HepG2 (cell line): ENCODE results near the gene TTC21B. TPM values are rescaled to one million over a fixed set of nuclear protein-coding genes. Genes with fewer than 3 reads are reported as not detected.

Source experiments
- ATAC-seq: fragments of 200-7000 bp; cut with Tn5 transposase; 3 replicates; pipeline ENCODE4 v1.9.1; 2020; ENCODE audit warnings: mild to moderate bottlenecking, moderate library complexity
- BruUV-seq: library from RNA; stranded (reverse); fragments of 400-500 nt; replicated peaks from 2 replicates; lab custom pipeline; 2021; lab: Mats Ljungman, UMichigan
- CTCF ChIA-PET: fragments of 300-600 bp; formaldehyde crosslinking; extraction: SDS; loops from one replicate; lab custom pipeline; 2021; ENCODE audit warnings: low total read pairs, inconsistent platforms, low intra/inter-chr PET ratio; lab: Yijun Ruan, JAX
- POLR2A ChIA-PET: fragments of 350-600 bp; sonication (Branson Sonifier 250); formaldehyde crosslinking; loops from one replicate; lab custom pipeline; 2020; ENCODE audit warnings: antibody characterized with exemption, inconsistent platforms; lab: Yijun Ruan, JAX
- DNase-seq: peaks from one replicate; pipeline ENCODE4 v3.0.0-alpha.2; 2015; ENCODE audit warnings: low spot score
- FAIRE-seq: peaks from 3 replicates; lab custom pipeline; 2011; peaks lifted over from hg19 to GRCh38; lab: Jason Lieb, UNC
- H2AFZ ChIP-seq: one replicate; pipeline ENCODE4 v1.6.1; 2011; ENCODE audit warnings: low read length, inconsistent platforms
- H3K27ac ChIP-seq: fragments of 300-600 bp; 3 replicates; pipeline ENCODE4 v1.8.0; 2011; ENCODE audit warnings: mixed run types, mild to moderate bottlenecking, mixed read lengths, low read length, inconsistent platforms; ENCODE audit not compliant: insufficient read depth; ENCODE audit errors: extremely low read length
- H3K27me3 ChIP-seq, 2 experiments: fragments of 200-600 bp in 1 of 2; 2 replicates in 1 of 2; 3 replicates in 1 of 2; pipeline versions ENCODE4 v1.6.0 to v1.8.0; 2011; ENCODE audit warnings: low read length in 2 of 2, mild to moderate bottlenecking in 2 of 2, moderate library complexity in 2 of 2, inconsistent platforms in 1 of 2; ENCODE audit not compliant: insufficient read depth in 2 of 2, control insufficient read depth in 1 of 2
- H3K36me3 ChIP-seq, 2 experiments: fragments of 200-600 bp in 1 of 2; replicated peaks in 1 of 2; 2 replicates in 1 of 2; 3 replicates in 1 of 2; pipeline versions ENCODE4 v1.5.1 to v1.8.0; 2011; ENCODE audit warnings: low read length in 2 of 2, inconsistent platforms in 1 of 2; ENCODE audit not compliant: insufficient read depth in 2 of 2, control insufficient read depth in 1 of 2
- H3K4me1 ChIP-seq: 2 replicates; pipeline ENCODE4 v1.5.1; 2012; ENCODE audit warnings: low read length, inconsistent platforms; ENCODE audit not compliant: insufficient read depth
- H3K4me2 ChIP-seq: 2 replicates; pipeline ENCODE4 v1.6.0; 2011; ENCODE audit warnings: low read depth, low read length, inconsistent platforms
- H3K4me3 ChIP-seq, 3 experiments: fragments of 200-600 bp in 1 of 3; sonication (generic), shearing (Covaris generic) in 1 of 3; replicated peaks in 1 of 3; 2 replicates each; pipeline ENCODE4 v1.5.1; 2011 to 2016; ENCODE audit warnings: low read length in 3 of 3, inconsistent platforms in 2 of 3, low read depth in 2 of 3, mild to moderate bottlenecking in 2 of 3, control low read depth in 1 of 3, mixed read lengths in 1 of 3; ENCODE audit not compliant: insufficient read depth in 1 of 3
- H3K79me2 ChIP-seq: one replicate; pipeline ENCODE4 v1.6.1; 2011; ENCODE audit warnings: low read length, inconsistent platforms; ENCODE audit not compliant: insufficient read depth
- H3K9ac ChIP-seq: 2 replicates; pipeline ENCODE4 v1.6.0; 2011; ENCODE audit warnings: mild to moderate bottlenecking, low read depth, low read length, inconsistent platforms; ENCODE audit not compliant: insufficient read depth
- H3K9me3 ChIP-seq: 2 replicates; pipeline ENCODE4 v1.5.1; 2012; ENCODE audit warnings: mild to moderate bottlenecking, low read length
- H4K20me1 ChIP-seq: 2 replicates; pipeline ENCODE4 v1.6.0; 2011; ENCODE audit warnings: inconsistent platforms, mild to moderate bottlenecking, low read length, moderate library complexity; ENCODE audit not compliant: insufficient read depth
- BORCS8-MEF2B ChIP-seq: sonication (generic); formaldehyde crosslinking; IDR thresholded peaks from 2 replicates; pipeline ENCODE4 v1.8.0; 2022; ENCODE audit warnings: mild to moderate bottlenecking, missing genetic modification reagents
- HOXA3 ChIP-seq: sonication (generic); formaldehyde crosslinking; IDR thresholded peaks from 2 replicates; pipeline ENCODE4 v1.5.0; 2020; ENCODE audit warnings: missing genetic modification reagents
- JARID2 ChIP-seq: sonication (generic); formaldehyde crosslinking; IDR thresholded peaks from 2 replicates; pipeline ENCODE4 v1.8.1; 2023; ENCODE audit warnings: missing genetic modification reagents, inconsistent platforms; ENCODE audit not compliant: insufficient replicate concordance
- SIN3A ChIP-seq: IDR thresholded peaks from 2 replicates; pipeline ENCODE4 v1.6.1; 2011; ENCODE audit warnings: low read depth, mild to moderate bottlenecking, control low read depth, low read length, borderline replicate concordance
- ZNF263 ChIP-seq: sonication (generic); formaldehyde crosslinking; IDR thresholded peaks from 2 replicates; pipeline ENCODE4 v1.4.0; 2020; ENCODE audit warnings: missing genetic modification reagents
- ZNF264 ChIP-seq: sonication (generic); formaldehyde crosslinking; IDR thresholded peaks from 2 replicates; pipeline ENCODE4 v1.4.0; 2020; ENCODE audit warnings: missing genetic modification reagents
- ZNF34 ChIP-seq: sonication (generic); formaldehyde crosslinking; IDR thresholded peaks from 2 replicates; pipeline ENCODE4 v1.4.0; 2020; ENCODE audit warnings: mild to moderate bottlenecking, missing genetic modification reagents, borderline replicate concordance
- ZNF775 ChIP-seq: sonication (generic); formaldehyde crosslinking; IDR thresholded peaks from 2 replicates; pipeline ENCODE4 v1.4.0; 2020; ENCODE audit warnings: missing genetic modification reagents, mild to moderate bottlenecking, moderate library complexity, borderline replicate concordance
- ZNF839 ChIP-seq: sonication (generic); formaldehyde crosslinking; IDR thresholded peaks from 2 replicates; pipeline ENCODE4 v1.4.0; 2020; ENCODE audit warnings: missing genetic modification reagents, mild to moderate bottlenecking, borderline replicate concordance
- WGBS: methylation state at CpG from one replicate; pipeline ENCODE4 v1.1.6; 2017; ENCODE audit warnings: low lambda C conversion rate; 5-methylcytosine and 5-hydroxymethylcytosine counted together
- in situ Hi-C: cut with HindIII; loops from 2 replicates; pipeline ENCODE4 v1.10.0; 2017; ENCODE audit warnings: low pct_unique_long_range_greater_than_20kb; ENCODE audit not compliant: extremely low pct_ligation_motif_present
- intact Hi-C: fragments of 100-400 bp; cut with micrococcal nuclease; formaldehyde crosslinking; loops from one replicate; pipeline ENCODE4 v1.10.0; 2022; ENCODE audit not compliant: unreplicated experiment
- polyA plus RNA-seq, 8 experiments: library from polyadenylated mRNA; depleted of rRNA in 3 of 8; stranded (reverse) in 7 of 8; unstranded in 1 of 8; fragments of >200 nt; fragmentation: Illumina TruSeq in 4 of 8; extraction: Trizol in 4 of 8; gene quantifications; 2 replicates each; pipeline versions ENCODE4 v1.2.1 to v1.2.3, GENCODE V29; 2011 to 2016; ENCODE audit warnings: low read depth in 4 of 8, missing spikeins in 1 of 8, mixed read lengths in 1 of 8; ENCODE audit not compliant: insufficient read depth in 1 of 8
- total RNA-seq, 5 experiments: library from RNA; depleted of rRNA; stranded (reverse); fragments of >200 nt; fragmentation: Illumina TruSeq; extraction: Trizol; gene quantifications; 2 replicates each; pipeline ENCODE4 v1.2.3, GENCODE V29; 2016; ENCODE audit warnings: low read depth in 1 of 5
- TF ChIP-seq, protein P1 (sequence below): sonication (generic); formaldehyde crosslinking; IDR thresholded peaks from 2 replicates; pipeline ENCODE4 v1.5.0; 2020; ENCODE audit warnings: mild to moderate bottlenecking, missing genetic modification reagents, moderate library complexity
- TF ChIP-seq, protein P2 (sequence below): sonication (generic); formaldehyde crosslinking; IDR thresholded peaks from 2 replicates; pipeline ENCODE4 v1.8.1; 2023; ENCODE audit warnings: mild to moderate bottlenecking, missing genetic modification reagents, borderline replicate concordance
- TF ChIP-seq, protein P3 (sequence below): sonication (generic); formaldehyde crosslinking; IDR thresholded peaks from 2 replicates; pipeline ENCODE4 v1.8.0; 2022; ENCODE audit warnings: mild to moderate bottlenecking, missing genetic modification reagents

The TTC21B gene
- total and polyA plus RNA-seq, 2 of the 13 experiments (the other 11 are each of a cell fraction or from before 2014, with no cell fraction given) = 39.1 to 67.1 TPM

DNA sequence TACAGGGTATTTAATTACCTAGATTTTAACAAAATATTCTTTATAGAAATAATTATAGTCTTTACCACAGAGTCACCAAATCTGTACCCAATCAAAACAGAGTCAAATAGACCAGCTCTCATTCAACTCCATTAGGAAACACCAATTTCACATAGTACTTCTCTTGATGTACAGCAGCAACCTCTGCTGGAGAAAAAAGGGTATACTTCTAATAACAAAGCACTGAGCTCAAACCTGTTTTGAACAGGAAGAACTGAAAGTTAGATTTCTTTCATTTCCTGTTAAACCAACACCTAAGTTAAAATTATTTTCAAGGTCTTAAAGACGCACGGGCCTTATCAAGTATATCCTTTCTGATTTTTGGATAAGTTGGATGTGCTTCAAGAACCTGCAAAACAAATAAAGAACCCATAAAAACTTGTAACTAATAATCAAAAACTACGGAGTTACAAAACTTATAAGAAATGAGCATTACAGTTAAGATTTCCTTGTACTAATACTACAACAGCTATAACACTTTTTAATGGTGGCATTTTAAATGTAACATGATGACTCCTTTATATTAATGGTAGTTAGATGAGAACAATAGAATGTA, 79.0 kb downstream of the TTC21B start (continued):
- TF ChIP-seq, protein P1, sequence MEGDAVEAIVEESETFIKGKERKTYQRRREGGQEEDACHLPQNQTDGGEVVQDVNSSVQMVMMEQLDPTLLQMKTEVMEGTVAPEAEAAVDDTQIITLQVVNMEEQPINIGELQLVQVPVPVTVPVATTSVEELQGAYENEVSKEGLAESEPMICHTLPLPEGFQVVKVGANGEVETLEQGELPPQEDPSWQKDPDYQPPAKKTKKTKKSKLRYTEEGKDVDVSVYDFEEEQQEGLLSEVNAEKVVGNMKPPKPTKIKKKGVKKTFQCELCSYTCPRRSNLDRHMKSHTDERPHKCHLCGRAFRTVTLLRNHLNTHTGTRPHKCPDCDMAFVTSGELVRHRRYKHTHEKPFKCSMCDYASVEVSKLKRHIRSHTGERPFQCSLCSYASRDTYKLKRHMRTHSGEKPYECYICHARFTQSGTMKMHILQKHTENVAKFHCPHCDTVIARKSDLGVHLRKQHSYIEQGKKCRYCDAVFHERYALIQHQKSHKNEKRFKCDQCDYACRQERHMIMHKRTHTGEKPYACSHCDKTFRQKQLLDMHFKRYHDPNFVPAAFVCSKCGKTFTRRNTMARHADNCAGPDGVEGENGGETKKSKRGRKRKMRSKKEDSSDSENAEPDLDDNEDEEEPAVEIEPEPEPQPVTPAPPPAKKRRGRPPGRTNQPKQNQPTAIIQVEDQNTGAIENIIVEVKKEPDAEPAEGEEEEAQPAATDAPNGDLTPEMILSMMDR (CRISPR knock-in tag) = peak; percentile 68
- TF ChIP-seq ZNF839 (CRISPR knock-in tag) (no peak), ZNF775 (no peak), SIN3A (no peak), ZNF263 (no peak), ZNF34 (no peak)

DNA sequence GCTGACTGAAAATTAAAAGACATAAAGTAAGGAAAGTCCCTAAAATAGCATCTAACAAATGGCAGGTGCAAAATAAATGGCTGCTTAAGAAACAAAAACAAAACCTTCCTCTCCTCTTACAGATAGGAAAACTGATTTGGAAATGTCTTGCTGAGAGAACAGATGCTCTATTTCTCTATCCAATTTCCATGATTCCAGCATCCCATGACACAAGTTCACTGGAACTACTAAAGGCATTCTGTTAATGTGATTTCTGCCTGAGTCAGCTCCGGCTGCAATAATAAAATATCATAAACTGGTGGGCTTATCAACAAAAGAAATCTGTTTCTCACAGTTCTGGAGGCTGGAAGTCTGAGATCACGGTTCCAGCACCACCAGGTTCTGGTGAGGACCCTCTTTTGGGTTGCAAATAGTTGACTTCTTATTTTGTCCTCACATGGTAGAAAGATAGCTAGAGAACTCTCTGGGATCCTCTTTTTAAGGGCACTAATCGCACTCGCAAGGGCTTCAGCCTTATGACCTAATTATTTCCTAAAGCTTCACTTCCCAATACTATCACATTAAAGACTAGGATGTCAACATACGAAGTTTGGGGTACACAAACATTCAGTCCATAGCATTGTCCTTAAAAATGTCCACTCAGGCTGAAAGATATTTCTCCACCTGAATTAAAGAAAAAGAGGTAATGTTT, 81.3 kb downstream of the TTC21B start:
- BruUV-seq = no TSS peak
- TF ChIP-seq, protein P2, sequence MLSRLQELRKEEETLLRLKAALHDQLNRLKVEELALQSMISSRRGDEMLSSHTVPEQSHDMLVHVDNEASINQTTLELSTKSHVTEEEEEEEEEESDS (CRISPR knock-in tag) = no peak
- TF ChIP-seq HOXA3 (CRISPR knock-in tag) (no peak), BORCS8-MEF2B (no peak), ZNF264 (peak; percentile 90), JARID2 (no peak)
- TF ChIP-seq, protein P3, sequence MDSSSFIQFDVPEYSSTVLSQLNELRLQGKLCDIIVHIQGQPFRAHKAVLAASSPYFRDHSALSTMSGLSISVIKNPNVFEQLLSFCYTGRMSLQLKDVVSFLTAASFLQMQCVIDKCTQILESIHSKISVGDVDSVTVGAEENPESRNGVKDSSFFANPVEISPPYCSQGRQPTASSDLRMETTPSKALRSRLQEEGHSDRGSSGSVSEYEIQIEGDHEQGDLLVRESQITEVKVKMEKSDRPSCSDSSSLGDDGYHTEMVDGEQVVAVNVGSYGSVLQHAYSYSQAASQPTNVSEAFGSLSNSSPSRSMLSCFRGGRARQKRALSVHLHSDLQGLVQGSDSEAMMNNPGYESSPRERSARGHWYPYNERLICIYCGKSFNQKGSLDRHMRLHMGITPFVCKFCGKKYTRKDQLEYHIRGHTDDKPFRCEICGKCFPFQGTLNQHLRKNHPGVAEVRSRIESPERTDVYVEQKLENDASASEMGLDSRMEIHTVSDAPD (CRISPR knock-in tag) = no peak
- Histone ChIP-seq H3K36me3 (peaks cover 1 to 15% of the 10 kb centered on the region in 2 experiments; a peak in 3 of 5 replicates), H3K79me2 (no peaks in the 10 kb centered on the region), H2AFZ (no peak overlapping the region), H3K9ac (no peak overlapping the region), H3K4me3 (no peak overlapping the region), H3K9me3 (no peaks in the 10 kb centered on the region), H4K20me1 (no peaks in the 10 kb centered on the region), H3K4me2 (no peak overlapping the region), H3K27me3 (no peaks in the 10 kb centered on the region), H3K27ac (no peak overlapping the region), H3K4me1 (peaks cover 13% of the 10 kb centered on the region)
- ChIA-PET CTCF (no interaction called here), POLR2A (no interaction called here)
- FAIRE-seq (no peak), ATAC-seq (no peak), DNase-seq (no peak)
- intact Hi-C loops = loop anchor here (10.0 kb wide), 1 partner anchor 297 kb away; no protein-coding TSS in a partner anchor
- in situ Hi-C loops = no loop called here
- WGBS = 99% methylated on average over 5 of the region's 5 CpGs
